ENCODE data around the gene CNNM3.
A peak's percentile ranks its signal among the peaks of the same experiment; 100 is the strongest.
"Not testable (repeated sequence)": the region's sequence is repeated elsewhere in the genome, so short reads cannot be mapped to it uniquely, and the experiment has no call there.

The CNNM3 gene

DNA sequence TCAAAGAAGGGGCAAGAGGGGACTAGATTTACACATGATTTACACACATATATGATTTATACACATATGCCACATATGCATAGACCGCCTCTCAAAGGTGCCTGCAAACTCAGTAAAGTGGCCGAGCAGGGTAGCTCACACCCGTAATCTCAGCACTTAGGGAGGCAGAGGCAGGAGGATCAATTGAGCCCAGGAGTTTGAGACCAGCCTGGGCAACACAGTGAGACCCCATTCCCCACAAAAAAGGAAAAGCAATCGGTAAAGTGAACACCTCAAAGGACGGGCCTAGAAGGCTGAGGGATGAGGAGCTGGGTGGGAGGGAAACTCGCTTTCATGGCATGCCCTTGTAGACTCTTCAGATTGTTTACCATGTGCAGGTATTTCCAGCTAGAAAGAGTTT lies 36.6 kb downstream of the CNNM3 start:
- H3K27me3 ChIP-seq (ENCODE audit: control insufficient read depth, insufficient read depth, low read length) = no peaks in the 10 kb centered on the region
- H3K9ac ChIP-seq (ENCODE audit: low read depth, low read length) = no peak overlapping the region
- H3K36me3 ChIP-seq (ENCODE audit: control insufficient read depth, insufficient read depth, low read length) = peaks cover 17% of the 10 kb centered on the region
- peaks cover 7% of the 10 kb centered on the region for H3K4me1 ChIP-seq (ENCODE audit: control insufficient read depth, insufficient read depth, low read length)
- H3K9me3 ChIP-seq (ENCODE audit: control insufficient read depth, insufficient read depth, low read length) = no peaks in the 10 kb centered on the region
- no peak overlapping the region for H3K4me3 ChIP-seq (ENCODE audit: low read depth, low read length)

- no peak overlapping the region for H3K9ac ChIP-seq (ENCODE audit: low read depth, low read length)
- H3K4me3 ChIP-seq (ENCODE audit: low read depth, low read length) = no peak overlapping the region
- no peaks in the 10 kb centered on the region for H3K9me3 ChIP-seq (ENCODE audit: control insufficient read depth, insufficient read depth, low read length)
- peaks cover 14% of the 10 kb centered on the region for H3K36me3 ChIP-seq (ENCODE audit: control insufficient read depth, insufficient read depth, low read length)
- H3K27me3 ChIP-seq (ENCODE audit: control insufficient read depth, insufficient read depth, low read length) = no peaks in the 10 kb centered on the region
- H3K4me1 ChIP-seq (ENCODE audit: control insufficient read depth, insufficient read depth, low read length) = peaks cover 7% of the 10 kb centered on the region
These were observed 37.3 kb downstream of the CNNM3 start for GRCh38 chr2:96853321-96853720.

- Histone ChIP-seq H3K36me3 (ENCODE audit: control insufficient read depth, insufficient read depth, low read length) (peaks cover 34% of the 10 kb centered on the region), H3K4me3 (ENCODE audit: low read depth, low read length) (peak overlapping the region; percentile 76), H3K4me1 (ENCODE audit: control insufficient read depth, insufficient read depth, low read length) (peaks cover 7% of the 10 kb centered on the region), H3K9ac (ENCODE audit: low read depth, low read length) (peak overlapping the region; percentile 65), H3K27me3 (ENCODE audit: control insufficient read depth, insufficient read depth, low read length) (no peaks in the 10 kb centered on the region), H3K9me3 (ENCODE audit: control insufficient read depth, insufficient read depth, low read length) (no peaks in the 10 kb centered on the region)
These were observed 41.0 kb downstream of the CNNM3 start for GRCh38 chr2:96856776-96857666.

DNA sequence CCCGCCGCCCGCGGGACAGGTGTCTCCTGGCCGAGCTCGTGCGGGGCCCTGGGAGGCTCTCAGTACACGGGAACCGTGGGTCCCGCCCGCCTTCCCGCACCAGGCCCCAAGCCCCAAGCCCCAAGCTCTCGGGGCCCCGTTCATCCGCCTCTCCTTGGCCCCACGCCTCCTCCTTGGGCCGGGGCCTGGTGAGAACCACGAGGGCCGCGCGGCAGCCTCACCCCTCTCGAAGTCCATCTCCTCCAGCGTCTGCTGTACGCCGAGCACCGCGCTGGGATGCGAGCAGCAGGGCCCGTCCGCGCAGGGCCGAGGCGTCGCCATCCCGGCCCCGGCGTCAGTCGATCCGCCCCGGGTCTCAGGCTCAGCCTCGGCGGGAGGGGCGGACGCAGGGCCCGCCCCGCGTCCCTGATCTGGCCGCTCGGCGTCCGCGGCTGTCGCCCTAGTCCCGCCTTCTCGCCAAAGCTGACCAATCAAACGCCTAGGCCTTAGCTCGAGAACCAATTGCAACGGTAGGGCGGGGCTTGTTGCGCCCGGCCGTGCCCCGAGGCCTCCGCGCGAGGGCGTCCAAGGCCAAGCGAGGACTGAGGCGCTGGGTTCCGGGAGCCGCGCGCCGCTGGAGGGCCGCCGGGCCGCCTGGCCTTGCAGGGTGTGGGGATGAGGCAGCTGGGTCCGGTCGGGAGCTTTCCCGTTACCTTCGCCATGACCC lies 41.8 kb downstream of the CNNM3 start, which contains the start of gene ANKRD39:
Gene ANKRD39 (minus strand): TSS at position 350 of the 706 bp plus-strand sequence. CDS start 29 bp downstream, at position 321.
- no peaks in the 10 kb centered on the region for H3K9me3 ChIP-seq (ENCODE audit: control insufficient read depth, insufficient read depth, low read length)
- peak within 1 kb of the TSS; percentile 65 for H3K9ac ChIP-seq (ENCODE audit: low read depth, low read length)
- peaks cover 7% of the 10 kb centered on the region for H3K4me1 ChIP-seq (ENCODE audit: control insufficient read depth, insufficient read depth, low read length)
- H3K27me3 ChIP-seq (ENCODE audit: control insufficient read depth, insufficient read depth, low read length) = no peaks in the 10 kb centered on the region
- peak within 1 kb of the TSS; percentile 76 for H3K4me3 ChIP-seq (ENCODE audit: low read depth, low read length)
- H3K36me3 ChIP-seq (ENCODE audit: control insufficient read depth, insufficient read depth, low read length) = peaks cover 34% of the 10 kb centered on the region

- H3K27me3 ChIP-seq (ENCODE audit: control insufficient read depth, insufficient read depth, low read length) = no peaks in the 10 kb centered on the region
- no peaks in the 10 kb centered on the region for H3K9me3 ChIP-seq (ENCODE audit: control insufficient read depth, insufficient read depth, low read length)
- peak overlapping the region; percentile 47 for H3K9ac ChIP-seq (ENCODE audit: low read depth, low read length)
- H3K36me3 ChIP-seq (ENCODE audit: control insufficient read depth, insufficient read depth, low read length) = peaks cover 39% of the 10 kb centered on the region
- peaks cover 7% of the 10 kb centered on the region for H3K4me1 ChIP-seq (ENCODE audit: control insufficient read depth, insufficient read depth, low read length)
- H3K4me3 ChIP-seq (ENCODE audit: low read depth, low read length) = peak overlapping the region; percentile 56
These were observed 43.1 kb downstream of the CNNM3 start for GRCh38 chr2:96859099-96859649.

- H3K9me3 ChIP-seq (ENCODE audit: control insufficient read depth, insufficient read depth, low read length) = no peaks in the 10 kb centered on the region
- H3K4me1 ChIP-seq (ENCODE audit: control insufficient read depth, insufficient read depth, low read length) = peaks cover 7% of the 10 kb centered on the region
- H3K27me3 ChIP-seq (ENCODE audit: control insufficient read depth, insufficient read depth, low read length) = no peaks in the 10 kb centered on the region
- no peak overlapping the region for H3K4me3 ChIP-seq (ENCODE audit: low read depth, low read length)
- H3K36me3 ChIP-seq (ENCODE audit: control insufficient read depth, insufficient read depth, low read length) = peaks cover 43% of the 10 kb centered on the region
- no peak overlapping the region for H3K9ac ChIP-seq (ENCODE audit: low read depth, low read length)
These were observed 43.6 kb downstream of the CNNM3 start for GRCh38 chr2:96859681-96860064.

DNA sequence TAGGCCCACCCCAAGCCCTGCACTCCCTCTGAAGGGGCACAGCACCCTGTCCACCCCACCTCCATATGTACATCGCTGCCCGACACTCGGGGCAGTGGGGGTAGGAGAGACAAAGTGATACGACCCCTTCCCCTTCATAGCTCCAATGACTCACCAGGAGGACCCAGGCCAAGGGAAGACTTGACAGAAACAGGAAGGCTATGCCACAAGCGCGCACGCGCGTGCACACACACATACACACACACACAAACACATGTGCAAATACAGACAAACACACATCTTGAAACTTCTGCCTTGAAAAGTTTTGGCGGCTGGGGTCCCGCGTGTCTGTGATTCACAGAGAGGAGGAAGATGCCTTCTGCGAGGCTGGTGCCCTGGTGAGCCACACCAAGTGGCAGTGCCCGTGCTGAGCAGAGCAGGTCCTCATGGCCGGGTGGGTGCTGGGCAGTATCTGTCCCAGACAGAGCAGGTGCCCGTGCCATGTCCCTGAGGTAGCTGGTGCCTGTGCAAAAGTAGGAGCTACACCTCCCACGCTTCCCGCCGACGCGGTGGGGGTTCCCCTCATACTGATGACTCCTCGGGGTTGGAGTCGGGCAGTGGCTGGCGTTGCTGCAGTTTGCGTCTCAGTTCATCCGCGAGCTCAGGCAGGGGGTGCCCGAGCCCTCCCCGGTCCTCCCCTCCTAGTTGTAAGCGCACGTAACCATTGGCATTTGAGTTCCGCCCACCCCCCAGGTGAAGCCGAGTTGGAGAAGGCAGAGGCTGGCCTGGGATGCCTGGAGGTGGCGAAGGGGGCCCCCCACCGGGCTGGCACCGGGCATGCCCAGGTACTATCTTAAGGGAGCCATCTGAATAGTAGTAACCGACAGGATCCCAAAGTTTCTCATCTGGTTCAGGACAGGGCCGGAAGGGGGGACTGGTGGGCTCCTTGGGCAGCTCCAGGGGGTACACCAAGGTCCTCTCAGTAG lies 44.3 kb downstream of the CNNM3 start:
- Histone ChIP-seq H3K4me1 (ENCODE audit: control insufficient read depth, insufficient read depth, low read length) (peaks cover 7% of the 10 kb centered on the region), H3K36me3 (ENCODE audit: control insufficient read depth, insufficient read depth, low read length) (peaks cover 50% of the 10 kb centered on the region), H3K9me3 (ENCODE audit: control insufficient read depth, insufficient read depth, low read length) (no peaks in the 10 kb centered on the region), H3K27me3 (ENCODE audit: control insufficient read depth, insufficient read depth, low read length) (no peaks in the 10 kb centered on the region), H3K9ac (ENCODE audit: low read depth, low read length) (no peak overlapping the region), H3K4me3 (ENCODE audit: low read depth, low read length) (no peak overlapping the region)

GRCh38 chr2:96861074-96861473 lies 45.0 kb downstream of the CNNM3 start:
- no peaks in the 10 kb centered on the region for H3K9me3 ChIP-seq (ENCODE audit: control insufficient read depth, insufficient read depth, low read length)
- no peak overlapping the region for H3K9ac ChIP-seq (ENCODE audit: low read depth, low read length)
- no peak overlapping the region for H3K4me3 ChIP-seq (ENCODE audit: low read depth, low read length)
- H3K4me1 ChIP-seq (ENCODE audit: control insufficient read depth, insufficient read depth, low read length) = peaks cover 7% of the 10 kb centered on the region
- peaks cover 57% of the 10 kb centered on the region for H3K36me3 ChIP-seq (ENCODE audit: control insufficient read depth, insufficient read depth, low read length)
- H3K27me3 ChIP-seq (ENCODE audit: control insufficient read depth, insufficient read depth, low read length) = no peaks in the 10 kb centered on the region

DNA sequence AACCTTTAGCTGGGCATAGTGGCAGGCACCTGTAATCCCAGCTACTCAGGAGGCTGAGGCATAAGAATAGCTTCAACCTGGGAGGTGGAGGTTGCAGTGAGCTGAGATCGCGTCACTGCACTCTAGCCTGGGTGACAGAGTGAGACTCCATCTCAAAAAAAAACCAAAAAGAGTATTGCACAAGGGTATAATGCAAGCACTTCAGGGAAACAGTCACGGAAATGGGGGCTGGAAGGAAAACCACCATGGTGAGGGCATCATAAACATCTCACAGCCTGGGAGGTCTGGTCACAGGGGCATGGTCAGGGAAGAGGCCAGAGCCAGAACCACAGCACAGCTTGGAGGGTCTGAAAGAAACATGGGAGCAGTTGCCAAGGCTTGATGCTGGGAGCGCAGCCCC lies 47.0 kb downstream of the CNNM3 start:
- H3K4me3 ChIP-seq (ENCODE audit: low read depth, low read length); H3K27me3 ChIP-seq (ENCODE audit: control insufficient read depth, insufficient read depth, low read length); H3K9me3 ChIP-seq (ENCODE audit: control insufficient read depth, insufficient read depth, low read length); H3K9ac ChIP-seq (ENCODE audit: low read depth, low read length); H3K4me1 ChIP-seq (ENCODE audit: control insufficient read depth, insufficient read depth, low read length): not testable (repeated sequence)
- H3K36me3 ChIP-seq (ENCODE audit: control insufficient read depth, insufficient read depth, low read length) = peaks cover 69% of the 10 kb centered on the region

DNA sequence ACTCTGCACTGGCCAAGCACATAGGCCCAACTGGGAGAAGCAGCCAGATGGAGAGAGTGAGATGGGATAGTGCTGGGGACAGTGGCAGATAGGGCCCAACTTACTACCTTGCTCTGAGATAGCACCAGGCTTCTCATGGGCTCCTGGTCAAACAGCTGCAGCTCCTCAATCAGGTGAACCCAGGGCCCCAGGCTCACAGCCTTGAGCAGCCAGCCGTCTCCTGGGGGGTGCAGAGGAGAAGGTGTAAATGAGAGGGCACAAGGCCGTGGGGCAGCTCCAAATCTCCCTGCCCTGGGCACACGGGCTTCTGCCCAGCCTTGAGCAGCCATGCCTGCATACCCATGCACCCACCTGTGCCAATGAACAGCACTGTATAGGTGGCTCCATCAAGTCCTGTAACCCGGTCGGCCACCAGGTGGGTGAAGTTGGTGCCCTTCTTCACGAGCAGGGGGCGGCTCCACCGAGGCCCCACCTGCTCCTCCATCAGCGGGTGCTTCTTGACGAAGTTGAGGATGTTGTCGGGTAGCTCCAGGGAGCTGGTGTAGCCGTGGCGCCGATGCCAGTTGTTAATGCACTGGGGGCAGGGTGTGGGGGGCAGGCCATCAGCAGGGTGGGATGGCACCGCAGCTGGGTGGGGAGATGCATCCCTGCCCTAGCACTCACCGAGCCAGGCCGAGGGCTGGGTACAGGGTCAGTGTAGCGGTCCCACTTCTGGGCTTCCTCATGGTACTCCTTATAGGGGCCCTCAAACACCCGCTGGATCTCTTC lies 47.7 kb downstream of the CNNM3 start:
- no peaks in the 10 kb centered on the region for H3K4me1 ChIP-seq (ENCODE audit: control insufficient read depth, insufficient read depth, low read length)
- H3K9me3 ChIP-seq (ENCODE audit: control insufficient read depth, insufficient read depth, low read length) = no peaks in the 10 kb centered on the region
- H3K9ac ChIP-seq (ENCODE audit: low read depth, low read length) = no peak overlapping the region
- no peaks in the 10 kb centered on the region for H3K27me3 ChIP-seq (ENCODE audit: control insufficient read depth, insufficient read depth, low read length)
- H3K36me3 ChIP-seq (ENCODE audit: control insufficient read depth, insufficient read depth, low read length) = peaks cover 69% of the 10 kb centered on the region
- H3K4me3 ChIP-seq (ENCODE audit: low read depth, low read length) = no peak overlapping the region

Data from iPS-15b (cell line).